SK-N-DZ (cell line): ENCODE measurements around the gene MRPL12.

ENCODE experiments used
- DNase-seq: peaks from one replicate; pipeline ENCODE4 v3.0.0-alpha.2; 2015; ENCODE audit warnings: low spot score
- small RNA-seq, 2 experiments: library from RNA; depleted of rRNA; stranded (forward); fragments of <200 nt; gene quantifications; one replicate each; pipeline ENCODE3, GENCODE V24; 2014

Gene MRPL12

GRCh38 chr17:81740395-81740961 is 37.3 kb downstream of the MRPL12 start:
- no peak for DNase-seq

DNA sequence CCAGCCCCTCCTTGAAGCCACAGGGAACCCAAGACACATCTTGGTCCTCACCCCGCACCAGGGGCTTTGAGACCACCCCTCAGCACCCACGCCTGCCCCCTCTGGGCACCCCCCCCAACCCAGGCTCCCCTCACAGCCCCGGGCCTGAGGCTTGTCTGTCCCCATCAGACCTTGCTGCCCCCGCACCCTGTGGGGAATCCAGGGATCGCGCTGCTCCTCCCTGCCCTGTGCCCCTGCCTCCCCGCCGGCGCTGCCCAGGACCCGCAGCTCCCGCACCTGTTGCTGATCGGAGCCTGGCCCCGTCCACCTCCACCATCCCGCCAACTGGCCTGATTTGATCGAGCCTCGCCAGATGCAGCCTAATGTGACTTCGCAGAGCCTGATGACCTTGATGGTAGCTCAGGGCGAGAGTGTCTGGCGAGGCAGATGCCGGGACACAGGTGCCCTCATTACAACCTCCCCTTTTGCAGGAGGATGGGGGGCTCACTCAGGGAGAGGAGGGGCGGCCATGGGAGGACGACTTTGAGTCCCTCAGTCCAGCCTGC is 38.0 kb downstream of the MRPL12 start:
- DNase-seq, result peak; percentile 74

DNA sequence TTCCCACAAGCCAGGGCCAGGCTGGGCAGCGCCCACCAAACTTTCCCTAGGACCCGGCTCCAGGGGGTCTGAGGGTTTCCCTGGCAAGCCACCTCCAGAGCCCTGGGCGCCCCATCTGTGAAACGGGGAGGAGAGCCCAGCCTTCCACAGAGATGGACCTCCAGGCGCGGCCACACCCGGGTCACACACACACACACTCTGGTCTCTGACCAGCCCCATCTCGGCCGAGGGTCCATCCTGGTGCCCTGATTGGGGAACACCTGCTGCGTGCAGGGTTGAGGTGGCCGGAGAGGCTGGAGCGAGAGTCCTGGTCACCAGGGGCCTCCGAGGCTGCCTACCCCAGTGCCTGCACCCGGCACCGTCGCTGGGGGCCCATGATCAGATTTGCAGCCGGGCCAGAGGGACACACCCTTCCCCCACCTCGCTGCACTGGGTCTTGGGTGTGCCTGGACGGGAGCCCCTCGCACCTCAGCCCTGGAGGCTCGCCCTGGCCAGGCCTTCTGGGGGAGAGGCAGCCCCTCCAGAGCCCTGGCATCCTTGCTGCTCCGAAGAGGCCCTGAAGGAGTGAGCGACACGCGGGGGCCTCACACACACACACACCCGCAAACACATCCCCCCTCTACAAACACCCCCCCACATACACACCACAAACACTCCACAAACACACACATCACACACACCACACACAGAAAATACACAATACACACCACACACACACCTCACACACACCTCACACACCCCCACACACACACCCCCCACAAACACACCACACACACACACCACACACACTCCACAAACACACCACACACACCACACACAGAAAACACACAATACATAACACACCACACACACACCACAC is 38.7 kb downstream of the MRPL12 start:
- DNase-seq, result peak; percentile 64

Small RNAs within 50 kb of the gene (small RNA-seq; reads per million reads assigned to genes)
- 0 reads per million in 2 experiments for gene MIR6786
